Gastrocnemius medialis (tissue), 4 donors: Measurements from ENCODE around the gene ADAM23.

ENCODE experiments used
- POLR2A ChIP-seq, 2 donors: fragments of 450-650 bp; IDR thresholded peaks; one replicate each; pipeline ENCODE4 v1.6.1; 2017; ENCODE audit warnings: antibody characterized with exemption in 2 of 2, mild to moderate bottlenecking in 2 of 2, moderate library complexity in 2 of 2
- TF ChIP-seq, protein P1 (sequence below), 5 experiments: fragments of 450-650 bp in 3 of 5; fragments of 200-600 bp in 2 of 5; sonication (generic) in 2 of 5; IDR thresholded peaks in 4 of 5; conservative IDR thresholded peaks in 1 of 5; 1 replicate in 4 of 5; 2 replicates in 1 of 5; pipeline ENCODE4 v1.5.1; 2016 to 2019; ENCODE audit warnings: antibody characterized with exemption in 5 of 5, mild to moderate bottlenecking in 3 of 5, moderate library complexity in 3 of 5

DNA sequence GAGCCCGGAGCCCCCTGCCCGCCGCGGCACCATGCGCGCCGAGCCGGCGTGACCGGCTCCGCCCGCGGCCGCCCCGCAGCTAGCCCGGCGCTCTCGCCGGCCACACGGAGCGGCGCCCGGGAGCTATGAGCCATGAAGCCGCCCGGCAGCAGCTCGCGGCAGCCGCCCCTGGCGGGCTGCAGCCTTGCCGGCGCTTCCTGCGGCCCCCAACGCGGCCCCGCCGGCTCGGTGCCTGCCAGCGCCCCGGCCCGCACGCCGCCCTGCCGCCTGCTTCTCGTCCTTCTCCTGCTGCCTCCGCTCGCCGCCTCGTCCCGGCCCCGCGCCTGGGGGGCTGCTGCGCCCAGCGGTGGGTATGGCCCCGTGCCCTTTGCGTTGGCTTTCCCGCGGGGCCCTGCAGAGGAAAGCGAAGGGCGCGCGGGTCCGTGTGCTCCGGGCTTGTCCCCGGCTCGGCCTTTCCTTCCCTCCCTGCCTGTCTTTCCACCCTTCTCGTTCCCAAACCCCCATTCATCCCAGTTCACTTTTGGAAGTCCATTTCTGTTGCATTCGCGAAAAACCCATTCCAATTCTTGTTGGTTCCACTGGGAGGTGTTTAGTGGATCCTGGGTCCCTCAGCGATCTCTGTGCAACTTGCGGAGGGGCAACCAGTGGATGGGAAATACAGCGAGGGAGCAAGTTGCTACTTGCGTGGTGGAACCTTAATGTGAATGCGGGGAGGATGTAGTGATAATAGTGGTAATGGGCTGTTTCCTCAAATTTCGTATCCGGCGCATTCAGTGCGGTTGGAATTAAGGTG lies 599 bp downstream of the ADAM23 start:
- TF ChIP-seq, protein P1, sequence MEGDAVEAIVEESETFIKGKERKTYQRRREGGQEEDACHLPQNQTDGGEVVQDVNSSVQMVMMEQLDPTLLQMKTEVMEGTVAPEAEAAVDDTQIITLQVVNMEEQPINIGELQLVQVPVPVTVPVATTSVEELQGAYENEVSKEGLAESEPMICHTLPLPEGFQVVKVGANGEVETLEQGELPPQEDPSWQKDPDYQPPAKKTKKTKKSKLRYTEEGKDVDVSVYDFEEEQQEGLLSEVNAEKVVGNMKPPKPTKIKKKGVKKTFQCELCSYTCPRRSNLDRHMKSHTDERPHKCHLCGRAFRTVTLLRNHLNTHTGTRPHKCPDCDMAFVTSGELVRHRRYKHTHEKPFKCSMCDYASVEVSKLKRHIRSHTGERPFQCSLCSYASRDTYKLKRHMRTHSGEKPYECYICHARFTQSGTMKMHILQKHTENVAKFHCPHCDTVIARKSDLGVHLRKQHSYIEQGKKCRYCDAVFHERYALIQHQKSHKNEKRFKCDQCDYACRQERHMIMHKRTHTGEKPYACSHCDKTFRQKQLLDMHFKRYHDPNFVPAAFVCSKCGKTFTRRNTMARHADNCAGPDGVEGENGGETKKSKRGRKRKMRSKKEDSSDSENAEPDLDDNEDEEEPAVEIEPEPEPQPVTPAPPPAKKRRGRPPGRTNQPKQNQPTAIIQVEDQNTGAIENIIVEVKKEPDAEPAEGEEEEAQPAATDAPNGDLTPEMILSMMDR (IDR thresholded peaks at IDR 0.05 in 4 of 5, conservative IDR thresholded peaks at IDR 0.05 in 1 of 5), result no peak
- TF ChIP-seq POLR2A (IDR thresholded peaks at IDR 0.05), result no peak
